Measurements from ENCODE around the gene SLC2A4RG.

Gene SLC2A4RG

GRCh38 chr20:63699466-63700198, 39.9 kb upstream of the SLC2A4RG start:
- peak; percentile 34 for DNase-seq

- DNase-seq = peak; percentile 30
These were observed 39.2 kb upstream of the SLC2A4RG start for GRCh38 chr20:63700199-63701050.

- no peak for DNase-seq
These were observed 38.6 kb upstream of the SLC2A4RG start for GRCh38 chr20:63701051-63701328.

- DNase-seq = peak; percentile 31
These were observed 38.1 kb upstream of the SLC2A4RG start for GRCh38 chr20:63701329-63702035.

- DNase-seq = no peak
These were observed 37.4 kb upstream of the SLC2A4RG start for GRCh38 chr20:63702036-63702665.

GRCh38 chr20:63702751-63703470, 36.7 kb upstream of the SLC2A4RG start:
- no peak for DNase-seq

- DNase-seq = peak; percentile 29
These were observed 36.1 kb upstream of the SLC2A4RG start for GRCh38 chr20:63703471-63703975.

GRCh38 chr20:63703976-63704748, 35.4 kb upstream of the SLC2A4RG start:
- DNase-seq = no peak

- peak; percentile 29 for DNase-seq
These were observed 34.8 kb upstream of the SLC2A4RG start for GRCh38 chr20:63704749-63705117.

- DNase-seq = no peak
These were observed 34.1 kb upstream of the SLC2A4RG start for GRCh38 chr20:63705232-63706026.

GRCh38 chr20:63706027-63706695, 33.4 kb upstream of the SLC2A4RG start:
- DNase-seq = no peak

GRCh38 chr20:63706852-63707557, 32.6 kb upstream of the SLC2A4RG start:
- DNase-seq = peak; percentile 62

GRCh38 chr20:63707558-63708300, 31.8 kb upstream of the SLC2A4RG start, which contains the start of the genes ARFRP1 and ZGPAT:
Gene ARFRP1 (minus strand): TSS chr20:63707976. CDS start chr20:63707091, 885 bp downstream.
Gene ZGPAT (plus strand): TSS chr20:63708039. CDS start chr20:63708581, 542 bp downstream.
- peak; percentile 89 for DNase-seq

GRCh38 chr20:63708301-63709148, 31.1 kb upstream of the SLC2A4RG start:
- peak; percentile 41 for DNase-seq

GRCh38 chr20:63709149-63709527, 30.4 kb upstream of the SLC2A4RG start:
- DNase-seq = no peak

- DNase-seq = no peak
These were observed 28.4 kb upstream of the SLC2A4RG start for GRCh38 chr20:63711085-63711645.

- DNase-seq = no peak
These were observed 27.4 kb upstream of the SLC2A4RG start for GRCh38 chr20:63712191-63712590.

Data from activated CD4-positive, CD25-positive, alpha-beta regulatory T cell treated with anti-CD3 and anti-CD28 coated beads, Interleukin-2, amount 50 U/mL, for 72 hours (primary cell).